HuH-7.5 (cell line): ENCODE data around the gene RCOR2.

Experiments used
- DNase-seq: peaks from one replicate; pipeline ENCODE4 v3.0.0; 2011; ENCODE audit warnings: low spot score

Gene RCOR2

DNA sequence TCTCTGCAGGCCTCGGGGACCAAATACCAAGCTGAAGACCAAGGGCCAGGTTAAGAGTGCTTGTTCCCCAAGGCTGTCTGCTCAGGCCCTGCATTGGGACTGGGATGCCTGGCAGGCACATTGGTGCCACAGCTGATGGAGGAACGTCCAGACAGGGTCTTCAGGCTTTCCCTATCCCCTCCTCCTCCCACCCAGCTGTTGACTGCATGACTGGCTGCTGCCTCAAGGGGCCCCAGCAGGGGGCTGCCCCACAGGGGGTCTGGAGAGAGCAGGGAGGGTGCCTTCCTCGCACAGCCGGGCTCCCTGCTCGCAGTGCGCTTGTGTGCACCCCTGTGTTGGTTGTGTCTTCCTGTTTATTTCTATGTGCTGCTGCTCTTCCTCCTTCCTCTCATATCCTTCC, 9.9 kb downstream of the RCOR2 start:
- no peak for DNase-seq

DNA sequence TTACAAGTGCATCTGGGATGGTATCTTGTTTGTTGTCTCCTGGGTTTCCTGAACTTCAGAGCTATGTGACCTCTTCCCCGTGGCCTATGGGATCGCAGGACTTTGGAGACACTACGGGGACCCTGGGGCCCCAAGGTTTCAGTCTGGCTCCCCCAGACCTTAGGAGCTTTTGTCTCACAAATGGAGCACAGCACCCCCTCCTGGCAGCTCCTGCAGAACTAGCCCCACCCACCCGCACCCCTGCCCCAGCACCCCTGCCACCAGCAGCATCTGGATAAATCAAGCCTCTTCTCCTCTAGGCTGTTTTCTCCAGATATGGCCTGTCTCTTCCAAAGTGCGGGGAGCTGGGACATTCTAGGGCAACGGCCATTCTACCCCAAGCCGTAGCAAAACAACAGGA, 10.4 kb downstream of the RCOR2 start:
- DNase-seq, result no peak

DNA sequence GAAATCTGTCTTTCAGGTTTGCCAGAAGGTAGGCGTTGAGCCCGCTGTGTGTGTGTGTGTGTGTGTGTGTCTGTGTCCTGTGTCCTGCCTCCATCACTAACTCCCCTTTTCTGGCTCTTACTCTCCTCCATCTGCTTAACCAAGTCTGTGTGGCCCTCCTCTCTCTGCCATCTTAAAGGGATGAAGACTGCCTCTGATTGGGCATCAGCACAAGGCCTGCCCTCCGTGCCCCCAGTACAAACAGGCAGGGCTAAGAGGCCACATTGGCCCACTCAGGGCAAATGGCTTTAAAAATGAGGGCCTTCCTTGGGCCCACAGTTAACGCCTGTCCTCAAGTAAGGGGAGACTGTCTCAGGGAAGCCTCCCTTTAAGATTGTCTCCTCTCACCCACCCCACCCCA, 10.9 kb downstream of the RCOR2 start:
- no peak for DNase-seq

DNA sequence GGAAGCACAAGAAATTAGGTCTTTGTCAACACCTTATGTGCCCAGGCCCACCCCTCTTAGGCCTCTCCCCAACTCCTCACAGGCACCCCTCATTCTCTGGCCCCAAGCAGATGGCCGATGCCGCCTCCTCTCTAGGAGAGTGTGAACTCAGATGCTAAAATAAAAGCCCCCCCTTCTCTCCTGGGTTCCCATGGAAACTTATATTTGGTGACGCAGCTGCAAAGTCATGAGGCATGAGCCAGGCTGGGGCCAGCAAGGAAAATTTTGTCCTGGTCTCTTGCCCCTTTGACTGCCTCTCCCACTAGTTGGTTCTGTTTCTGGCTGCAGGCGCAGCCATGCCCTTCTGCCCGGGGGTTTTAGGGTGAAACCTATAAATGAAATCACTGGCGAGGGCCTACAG, 11.8 kb downstream of the RCOR2 start:
- DNase-seq, result no peak

DNA sequence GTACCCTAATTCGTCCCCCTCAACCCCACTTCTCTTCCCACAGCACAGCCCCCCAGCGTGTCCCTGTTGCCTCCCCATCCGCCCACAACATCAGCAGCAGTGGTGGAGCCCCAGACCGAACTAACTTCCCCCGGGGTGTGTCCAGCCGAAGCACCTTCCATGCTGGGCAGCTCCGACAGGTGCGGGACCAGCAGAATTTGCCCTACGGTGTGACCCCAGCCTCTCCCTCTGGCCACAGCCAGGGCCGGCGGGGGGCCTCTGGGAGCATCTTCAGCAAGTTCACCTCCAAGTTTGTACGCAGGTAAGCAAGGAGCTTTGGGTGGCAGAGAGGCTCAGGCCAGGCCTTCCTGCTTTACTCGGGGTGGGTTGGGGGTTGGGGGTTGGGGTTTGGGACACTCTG, 12.2 kb downstream of the RCOR2 start:
- no peak for DNase-seq

DNA sequence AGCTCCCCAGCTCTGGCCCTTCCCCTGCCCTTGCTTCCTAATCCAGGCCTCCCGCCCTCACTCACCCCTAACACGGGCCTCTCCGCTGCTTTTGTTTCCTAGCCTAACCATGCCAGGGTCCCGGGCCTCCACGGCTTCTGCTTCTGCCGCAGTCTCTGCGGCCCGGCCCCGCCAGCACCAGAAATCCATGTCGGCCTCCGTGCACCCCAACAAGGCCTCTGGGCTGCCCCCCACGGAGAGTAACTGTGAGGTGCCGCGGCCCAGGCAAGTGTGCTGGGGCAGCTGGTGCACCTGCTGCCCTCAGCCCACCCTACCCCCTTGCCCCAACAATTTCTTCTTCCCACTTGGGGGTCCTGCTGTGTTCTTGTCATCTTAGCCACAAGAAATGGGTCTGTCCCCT, 13.1 kb downstream of the RCOR2 start:
- DNase-seq, result no peak

DNA sequence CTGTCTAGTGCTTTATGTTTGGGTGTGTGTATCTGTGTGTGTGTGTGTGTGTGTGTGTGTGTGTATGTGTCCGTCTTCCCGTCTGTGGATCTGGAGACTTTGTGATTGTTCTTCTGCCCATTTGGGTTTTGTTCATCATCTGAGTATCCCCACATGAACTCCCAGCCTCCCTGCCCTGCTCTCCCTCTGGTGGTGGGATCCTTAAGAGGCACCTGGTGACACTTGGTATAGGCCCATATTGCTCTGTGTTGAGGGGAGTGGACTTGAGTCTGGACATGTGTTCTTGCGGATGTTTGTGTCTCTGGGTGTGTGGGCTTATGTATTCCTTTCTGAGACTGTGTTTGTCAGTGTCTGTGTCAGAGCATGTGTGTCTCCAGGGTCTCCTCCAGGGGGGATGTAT, 15.3 kb downstream of the RCOR2 start:
- no peak for DNase-seq

DNA sequence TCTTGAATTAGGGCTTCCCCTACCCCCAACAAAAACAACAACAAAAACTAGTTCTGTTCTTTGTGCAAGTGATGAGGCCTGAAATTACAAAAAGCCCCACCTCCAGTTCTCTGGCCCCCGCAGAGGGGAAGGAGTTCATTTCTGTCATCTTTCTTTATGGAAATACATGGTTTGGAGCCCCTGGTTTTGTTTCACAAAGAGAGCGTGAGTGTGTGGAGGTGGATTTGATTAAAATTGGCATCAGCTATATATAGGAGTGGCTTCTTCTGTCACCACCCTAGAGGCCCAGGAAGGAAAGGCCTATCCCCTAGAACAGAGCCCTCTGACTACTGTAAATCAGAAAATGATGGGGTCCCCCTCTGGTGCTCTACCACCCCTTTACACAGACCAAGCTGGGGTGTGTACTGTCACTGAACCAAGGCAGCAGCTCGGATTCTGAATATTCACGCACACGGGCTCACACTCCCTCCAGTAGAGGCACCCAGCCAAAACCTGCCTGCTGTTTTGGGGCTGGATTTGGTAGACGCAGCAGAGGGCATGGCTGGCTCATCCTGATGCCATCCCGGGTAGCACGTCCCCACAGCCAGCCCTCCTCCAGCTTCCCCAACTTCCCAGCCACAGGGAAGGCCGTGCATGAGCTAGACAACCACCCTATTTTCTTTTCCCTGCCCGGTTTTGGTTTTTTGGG, 19.4 kb downstream of the RCOR2 start:
- no peak for DNase-seq

DNA sequence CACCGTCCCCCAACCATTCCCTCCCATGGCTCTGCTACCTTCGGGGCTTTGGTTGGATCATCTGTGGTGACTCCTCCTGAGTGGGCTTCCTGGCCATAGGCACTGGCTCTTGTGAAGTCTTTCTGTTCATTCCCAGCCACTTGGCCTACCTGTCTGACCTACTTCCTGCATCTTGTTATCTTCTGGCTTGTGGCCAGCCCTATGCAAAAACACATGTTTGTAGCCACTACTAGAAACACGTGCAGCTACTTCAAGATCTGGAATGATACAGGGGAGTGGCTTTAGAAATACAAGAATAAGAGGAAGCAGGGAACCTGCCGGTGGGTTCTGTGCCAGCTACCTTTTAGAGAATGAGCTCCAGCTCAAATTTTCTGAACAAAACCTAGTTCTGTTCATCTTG, 20.9 kb downstream of the RCOR2 start:
- no peak for DNase-seq

DNA sequence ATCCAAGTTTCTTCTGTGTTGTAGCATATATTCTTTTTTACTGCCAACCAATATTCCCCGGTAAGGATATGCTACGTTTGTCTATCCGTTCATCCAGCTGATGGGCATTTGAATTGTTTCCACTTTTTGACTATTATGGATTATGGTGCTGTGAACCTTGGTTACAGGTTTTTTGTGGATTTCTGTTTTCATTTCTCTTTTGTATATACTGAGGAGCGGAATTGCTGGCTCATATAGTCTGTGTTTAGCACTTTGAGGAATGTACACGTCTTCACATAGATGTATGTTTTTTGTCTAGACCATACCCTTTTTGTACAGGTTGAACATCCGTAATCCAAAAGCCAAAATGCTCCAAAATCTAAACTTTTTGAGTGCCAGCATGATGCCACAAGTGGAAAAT, 23.6 kb downstream of the RCOR2 start:
- no peak for DNase-seq

DNA sequence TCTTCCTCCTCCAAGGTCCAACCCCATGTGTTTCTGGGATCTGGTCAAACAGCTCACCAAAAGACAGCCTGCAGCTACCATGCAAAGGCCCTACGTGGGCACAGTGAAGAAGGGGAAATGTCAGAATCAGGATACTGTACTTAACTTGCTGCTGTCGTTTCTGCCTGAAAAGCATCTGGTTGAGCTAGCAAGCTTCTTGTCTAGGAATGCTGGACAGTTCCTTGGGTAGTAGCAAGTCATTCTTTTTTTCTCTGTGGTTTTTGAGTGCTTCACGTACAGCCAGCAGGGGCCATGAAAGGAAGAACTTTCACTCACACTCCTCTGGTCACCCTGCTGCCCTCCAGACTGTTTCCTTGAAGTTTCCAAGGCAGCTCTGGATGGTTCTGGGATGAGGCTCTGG, 24.7 kb downstream of the RCOR2 start:
- no peak for DNase-seq

DNA sequence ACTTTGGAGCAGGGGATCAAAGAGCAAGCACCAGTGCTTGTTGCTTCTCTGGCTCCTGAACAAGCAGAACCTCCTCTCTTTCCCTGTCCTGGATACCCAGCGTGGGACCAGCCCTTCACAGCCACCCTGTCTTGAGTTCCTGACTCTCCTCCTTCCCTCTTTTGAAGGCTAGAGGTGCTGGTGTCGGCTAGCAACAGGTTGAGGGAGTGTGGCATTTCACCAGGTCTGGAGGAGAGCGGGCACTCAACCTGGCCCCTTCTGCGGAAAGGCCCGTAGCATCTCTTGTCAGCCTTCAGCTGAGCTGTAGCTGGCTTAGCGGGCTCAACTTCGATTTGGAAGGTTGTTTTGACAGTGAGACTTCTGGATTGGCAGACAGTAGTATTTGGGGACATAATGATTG, 26.6 kb downstream of the RCOR2 start:
- no peak for DNase-seq

DNA sequence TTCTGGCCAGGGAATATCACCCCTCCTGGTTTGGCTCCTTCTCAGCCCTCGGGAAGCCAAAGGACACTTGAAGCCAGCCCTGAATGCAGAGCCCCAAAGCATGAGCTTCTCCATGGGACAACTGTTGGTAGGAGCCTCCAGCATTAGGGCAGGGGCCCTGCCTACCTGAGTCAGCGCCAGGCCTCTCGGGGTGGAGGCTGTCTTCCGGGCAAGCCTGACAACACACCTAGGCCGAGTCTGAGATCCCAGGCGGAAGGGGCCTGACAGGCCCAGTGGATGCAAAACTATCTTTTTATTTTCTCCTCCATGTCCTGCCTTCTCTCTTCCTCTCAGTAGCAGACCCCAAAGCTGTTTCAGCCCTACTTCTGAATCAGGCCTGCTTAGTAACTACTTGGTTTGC, 27.6 kb downstream of the RCOR2 start:
- no peak for DNase-seq

DNA sequence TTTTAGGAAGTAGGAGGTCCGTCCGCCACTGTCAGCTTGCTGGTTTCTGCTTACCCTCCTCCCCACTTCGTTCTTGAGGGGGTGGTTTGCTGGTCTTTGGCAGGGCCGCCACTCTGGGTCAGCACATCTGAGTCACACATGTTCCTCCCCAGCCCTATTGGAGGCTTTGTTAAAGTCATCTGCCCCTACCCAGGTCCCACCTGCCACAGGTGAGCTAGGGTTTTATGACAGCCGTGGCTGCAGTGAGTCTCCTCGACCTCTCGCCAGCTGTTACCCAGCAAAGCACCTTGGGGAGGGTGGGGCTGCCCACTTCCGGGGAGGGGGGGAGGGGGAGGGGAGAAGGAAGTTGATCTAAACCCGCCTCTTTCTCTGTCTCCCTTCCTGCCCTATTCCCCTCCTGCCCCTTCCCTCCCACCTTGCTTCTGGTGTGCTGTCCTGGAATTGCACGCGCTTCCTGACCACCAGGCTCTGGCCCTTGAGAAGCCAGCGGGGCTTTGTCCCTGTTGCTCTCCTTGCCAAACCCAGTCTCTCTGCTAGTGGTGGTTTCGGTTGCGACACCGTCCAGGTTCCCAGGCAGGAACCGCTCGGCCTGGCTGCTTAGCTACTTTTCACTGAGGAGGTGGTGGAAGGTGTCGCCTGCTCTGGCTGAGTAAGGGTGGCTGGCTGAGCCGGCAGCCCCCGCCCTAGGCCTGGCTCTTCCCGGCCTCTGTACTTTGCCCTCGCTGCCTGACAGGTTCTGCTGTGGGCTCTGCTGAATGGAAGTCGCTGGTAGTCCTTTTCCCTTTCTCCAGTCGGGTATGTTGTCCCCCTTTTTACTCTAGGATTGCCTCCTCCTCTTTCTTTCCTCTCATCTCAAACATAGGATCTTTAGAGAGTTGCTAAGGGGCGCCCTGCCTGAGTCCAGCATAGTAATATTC, 28.5 kb downstream of the RCOR2 start:
- no peak for DNase-seq

DNA sequence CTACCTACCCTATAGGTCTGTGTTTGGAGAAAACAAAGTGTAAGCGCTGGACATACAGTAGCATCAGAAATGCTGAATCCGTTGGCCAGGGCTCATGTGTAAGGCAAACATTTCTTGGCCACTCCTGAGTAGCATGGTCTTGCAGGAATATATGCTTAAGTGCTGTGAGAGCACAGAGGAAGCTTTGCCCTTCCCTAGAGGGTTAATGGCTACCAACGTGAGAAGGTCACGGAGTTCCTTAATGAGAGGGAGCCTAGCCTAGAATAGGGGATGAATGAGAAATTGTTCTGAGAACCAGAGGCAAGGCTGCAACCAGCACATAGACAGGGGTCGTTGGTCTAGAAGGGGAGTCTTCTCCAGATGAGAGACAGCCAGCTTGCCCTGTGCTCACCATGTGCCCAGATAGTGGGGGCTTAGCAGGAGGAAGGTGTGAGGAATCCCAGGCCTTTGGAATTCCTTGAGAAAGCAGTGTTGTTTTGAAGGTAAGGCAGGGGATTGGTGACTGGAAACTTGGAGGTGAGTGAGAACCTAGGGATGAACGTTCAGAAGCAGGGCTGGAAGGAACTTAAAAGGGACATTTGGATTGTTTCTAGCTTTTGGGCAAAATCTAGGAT, 29.5 kb downstream of the RCOR2 start:
- no peak for DNase-seq

DNA sequence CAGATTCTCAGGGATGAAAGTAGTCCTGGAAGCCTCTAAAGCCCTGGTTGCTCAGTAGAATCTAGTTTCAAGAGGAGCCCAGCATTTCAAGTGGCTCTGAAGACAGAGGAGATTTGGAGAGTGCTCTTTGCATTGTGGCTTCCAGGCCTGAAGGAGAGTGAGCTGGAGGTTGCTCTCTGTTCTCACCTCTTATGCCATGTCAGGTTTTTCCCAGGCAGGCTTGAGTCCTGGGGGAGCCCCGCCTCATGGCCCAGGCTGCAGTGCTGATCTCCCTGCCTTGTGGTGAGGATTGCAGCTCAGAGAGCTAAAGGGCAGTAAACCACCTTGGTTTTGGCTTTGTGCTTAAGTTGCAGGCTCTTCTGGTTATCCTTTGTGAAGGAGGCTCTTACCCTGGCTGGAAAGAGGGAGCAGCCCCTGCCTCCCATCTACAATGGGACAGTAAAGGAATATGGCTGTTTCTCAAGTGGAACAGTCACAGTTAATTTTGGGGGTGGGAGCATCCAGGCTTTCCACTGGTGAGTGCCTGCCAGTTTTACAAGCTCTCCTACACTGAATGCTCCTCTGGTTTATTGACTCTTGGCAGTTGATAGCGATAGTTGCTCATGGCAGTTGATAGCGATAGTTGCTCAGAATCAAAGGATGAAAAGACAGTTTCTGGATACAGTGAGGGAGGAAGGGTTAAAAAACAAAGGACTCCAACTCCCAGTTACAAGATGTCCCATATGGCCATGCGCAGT, 32.6 kb downstream of the RCOR2 start:
- DNase-seq, result no peak

DNA sequence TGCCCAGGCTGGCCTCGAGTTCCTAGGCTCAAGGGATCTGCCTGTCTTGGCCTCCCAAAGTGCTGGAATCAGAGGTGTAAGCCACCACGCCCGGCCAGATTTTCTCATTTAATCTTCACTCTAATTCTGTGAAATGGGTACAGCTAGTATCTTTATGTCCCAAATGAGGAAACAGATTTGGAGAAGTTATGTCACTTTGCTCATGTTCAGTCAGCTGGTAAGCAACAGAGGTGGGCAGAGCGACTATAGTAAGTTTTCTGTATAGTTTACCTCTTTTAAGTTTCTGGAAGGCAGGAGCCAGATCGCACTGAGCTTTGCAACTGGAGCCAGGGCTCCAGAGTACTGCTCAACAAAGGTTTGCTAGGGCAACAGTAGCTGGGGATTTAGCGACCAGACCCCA, 33.2 kb downstream of the RCOR2 start:
- no peak for DNase-seq

DNA sequence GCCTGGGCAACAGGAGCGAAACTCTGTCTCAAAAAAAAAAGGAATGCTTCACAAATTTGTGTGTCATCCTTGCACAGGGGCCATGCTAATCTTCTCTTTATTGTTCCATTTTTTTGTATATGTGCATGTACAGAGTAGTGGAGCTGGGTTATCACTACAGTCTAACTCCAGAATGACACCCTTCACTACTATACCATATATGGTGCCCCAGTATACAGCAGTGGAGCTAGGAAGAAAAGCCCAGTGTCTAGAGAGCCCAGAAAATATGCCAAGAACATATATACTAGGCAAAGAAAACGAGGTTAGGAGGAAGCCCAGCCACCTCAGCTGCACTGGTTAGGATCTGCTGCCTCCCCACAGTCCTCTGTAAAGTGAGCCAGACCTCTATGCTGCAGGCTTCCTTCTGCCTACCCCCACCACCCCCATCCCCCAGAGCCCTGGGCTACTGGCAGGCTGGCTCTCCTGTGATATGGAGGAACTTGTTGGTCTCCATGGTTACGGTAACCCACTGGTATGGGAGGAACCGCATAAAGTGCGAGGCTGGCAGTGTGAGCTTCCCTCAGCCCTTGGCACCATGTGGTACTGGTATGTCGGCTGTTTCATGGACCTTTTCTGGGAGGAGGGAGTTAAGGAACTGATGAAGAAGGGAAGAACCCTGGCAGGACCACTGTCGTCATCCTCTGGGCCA, 34.3 kb downstream of the RCOR2 start:
- DNase-seq, result no peak

DNA sequence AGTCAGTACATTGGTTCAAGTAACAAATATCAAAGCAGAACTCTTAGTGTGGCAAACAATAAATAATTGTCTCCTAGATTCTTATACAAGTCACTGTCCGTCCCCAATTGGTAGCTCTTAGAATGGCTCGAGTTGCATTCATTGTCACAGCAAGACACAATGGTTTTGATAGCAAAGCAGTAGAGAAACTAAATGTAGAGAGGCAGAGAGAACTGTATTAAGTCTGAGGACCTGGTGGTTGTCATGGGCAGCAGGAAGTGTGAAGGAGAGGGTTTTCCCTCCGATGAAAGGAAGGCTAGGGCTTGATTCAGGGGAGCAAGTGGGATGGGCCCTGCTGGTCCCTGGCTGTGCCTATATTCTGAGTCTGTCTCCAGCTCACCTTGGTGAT, 36.6 kb downstream of the RCOR2 start:
- DNase-seq, result no peak

DNA sequence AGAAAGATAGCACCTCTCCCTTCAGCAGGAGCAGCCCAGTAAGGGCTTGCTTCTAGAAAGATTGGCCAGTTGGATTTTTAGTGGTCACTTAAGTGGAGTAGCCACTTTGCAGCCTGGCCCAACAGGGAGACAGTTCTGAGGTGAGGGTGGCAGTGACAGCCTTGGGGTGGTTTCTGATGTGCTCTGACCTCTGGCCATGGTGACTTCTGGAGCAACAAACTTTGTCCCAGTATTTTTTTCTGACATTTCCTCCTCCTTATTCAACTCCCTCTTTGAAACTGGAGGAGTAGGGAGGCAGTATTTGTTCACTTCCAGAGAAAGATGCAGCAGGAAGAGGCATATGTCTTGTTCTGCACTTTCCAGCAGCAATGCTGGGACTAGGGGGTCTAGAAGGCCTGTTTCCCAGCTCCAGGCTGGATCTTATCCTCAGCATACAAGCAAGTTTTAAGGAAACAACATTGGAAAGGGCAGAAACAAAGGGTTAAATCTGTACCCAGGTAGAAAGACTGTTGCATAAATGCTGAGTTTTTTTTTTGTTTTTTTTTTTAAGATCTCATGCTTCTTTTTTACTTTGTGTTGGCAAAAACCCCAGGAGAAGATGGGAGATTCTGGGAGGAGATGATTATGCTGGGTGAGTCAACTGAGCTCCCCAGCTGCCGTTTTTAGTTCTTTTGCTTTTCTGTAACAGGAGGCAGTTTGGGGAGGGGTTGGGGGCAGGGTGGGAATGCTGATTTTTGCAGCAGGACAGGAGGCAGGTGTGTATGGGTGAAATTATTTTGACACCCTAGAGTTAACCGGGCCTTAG, 37.2 kb downstream of the RCOR2 start:
- no peak for DNase-seq

DNA sequence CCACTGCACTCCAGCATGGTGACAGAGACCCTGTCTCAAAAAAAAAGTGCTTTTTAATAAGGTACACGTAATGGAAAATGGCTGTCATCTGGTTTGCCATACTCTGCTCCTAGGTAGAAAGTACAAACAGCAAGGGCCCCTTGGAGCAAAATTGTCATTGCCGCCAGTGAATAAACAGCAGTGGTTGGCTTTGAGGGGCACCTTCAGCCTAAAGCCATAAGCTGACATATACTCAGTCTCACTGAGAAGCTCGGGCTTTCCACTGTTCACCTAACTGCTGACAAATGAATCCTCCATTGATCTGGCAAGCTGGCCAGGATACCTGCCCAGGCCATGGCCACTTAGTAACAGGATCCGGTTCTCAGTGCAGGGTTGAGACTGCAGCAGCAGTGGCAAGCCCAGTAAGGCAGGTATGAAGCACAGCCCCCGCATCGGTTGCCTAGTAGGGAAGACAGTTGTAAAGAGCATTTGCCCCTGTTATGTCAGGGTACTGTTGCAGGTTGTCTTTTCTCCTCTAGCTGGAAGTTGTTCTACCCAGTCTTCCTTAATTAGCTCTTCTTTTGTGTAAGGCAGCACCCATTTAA, 39.2 kb downstream of the RCOR2 start:
- DNase-seq, result no peak
